Neural cell (in vitro differentiated cells): ENCODE data around the gene IL13RA1. TPM values are rescaled to one million over a fixed set of nuclear protein-coding genes. Genes with fewer than 3 reads are reported as not detected.
"Not testable (repeated sequence)": the region's sequence is repeated elsewhere in the genome, so short reads cannot be mapped to it uniquely, and the experiment has no call there.

Source experiments
- H2AFZ ChIP-seq: fragments of 200-600, 300-800 bp; sonication (generic), shearing (Covaris generic); 2 replicates; pipeline ENCODE4 v1.6.0; 2014; ENCODE audit warnings: low read depth, mild to moderate bottlenecking, antibody characterized with exemption, low read length, moderate library complexity
- H3F3A ChIP-seq: fragments of 200-600 bp; shearing (Covaris generic); 2 replicates; pipeline ENCODE4 v1.6.1; 2016; ENCODE audit warnings: mild to moderate bottlenecking, moderate library complexity, mixed read lengths, antibody characterized with exemption, low read length; ENCODE audit not compliant: insufficient read depth, poor library complexity, severe bottlenecking
- H3K27ac ChIP-seq: fragments of 200-600, 300-800 bp; sonication (generic), shearing (Covaris generic); 2 replicates; pipeline ENCODE4 v1.5.1; 2014; ENCODE audit warnings: mild to moderate bottlenecking, low read length, moderate library complexity
- H3K27me3 ChIP-seq: fragments of 300-800, 200-600 bp; sonication (generic), shearing (Covaris generic); 2 replicates; pipeline ENCODE4 v1.6.0; 2014; ENCODE audit warnings: mild to moderate bottlenecking, low read depth, low read length, moderate library complexity; ENCODE audit not compliant: insufficient read depth
- H3K36me3 ChIP-seq: fragments of 300-800, 200-600 bp; sonication (generic), shearing (Covaris generic); 2 replicates; pipeline ENCODE4 v1.5.1; 2014; ENCODE audit warnings: mild to moderate bottlenecking, antibody characterized with exemption, low read length, moderate library complexity; ENCODE audit not compliant: insufficient read depth
- H3K4me2 ChIP-seq: fragments of 300-800, 200-600 bp; sonication (generic), shearing (Covaris generic); 2 replicates; pipeline ENCODE4 v1.6.0; 2014; ENCODE audit warnings: mild to moderate bottlenecking, low read length
- H3K4me3 ChIP-seq: fragments of 300-800, 200-600 bp; sonication (generic), shearing (Covaris generic); 2 replicates; pipeline ENCODE4 v1.5.1; 2014; ENCODE audit warnings: mild to moderate bottlenecking, low read length, moderate library complexity
- H3K79me2 ChIP-seq: fragments of 200-600 bp; shearing (Covaris generic); replicated peaks from 2 replicates; pipeline ENCODE4 v1.6.0; 2014; ENCODE audit warnings: mild to moderate bottlenecking, low read length, moderate library complexity; ENCODE audit not compliant: insufficient read depth
- H3K9ac ChIP-seq: fragments of 300-800, 200-600 bp; sonication (generic), shearing (Covaris generic); 2 replicates; pipeline ENCODE4 v1.6.1; 2016; ENCODE audit warnings: mild to moderate bottlenecking, low read length, mixed read lengths
- H3K9me2 ChIP-seq: fragments of 200-600 bp; shearing (Covaris generic); 2 replicates; pipeline ENCODE4 v1.6.1; 2016; ENCODE audit warnings: mild to moderate bottlenecking, low read length, mixed read lengths; ENCODE audit not compliant: insufficient read depth
- H3K9me3 ChIP-seq: fragments of 200-600, 300-800 bp; sonication (generic), shearing (Covaris generic); 2 replicates; pipeline ENCODE4 v1.6.1; 2016; ENCODE audit warnings: mild to moderate bottlenecking, mixed run types, low read length, moderate library complexity, mixed read lengths
- H4K20me1 ChIP-seq: fragments of 200-600 bp; shearing (Covaris generic); 2 replicates; pipeline ENCODE4 v1.6.1; 2016; ENCODE audit warnings: mild to moderate bottlenecking, mixed run types; ENCODE audit not compliant: insufficient read depth
- CTCF ChIP-seq: fragments of 450-650 bp; IDR thresholded peaks from 2 replicates; pipeline ENCODE4 v1.5.1; 2014; ENCODE audit warnings: antibody characterized with exemption, mild to moderate bottlenecking, moderate library complexity; ENCODE audit not compliant: poor library complexity, severe bottlenecking
- EP300 ChIP-seq: fragments of 450-650 bp; conservative IDR thresholded peaks from 2 replicates; pipeline ENCODE4 v1.6.1; 2014; ENCODE audit warnings: antibody characterized with exemption, mild to moderate bottlenecking, moderate library complexity; ENCODE audit not compliant: poor library complexity, severe bottlenecking
- EZH2 ChIP-seq: fragments of 200-600, 300-800 bp; shearing (Covaris generic), sonication (generic); IDR thresholded peaks from 2 replicates; pipeline ENCODE4 v1.6.1; 2014; ENCODE audit warnings: antibody characterized with exemption, low read length, borderline replicate concordance, mild to moderate bottlenecking; ENCODE audit not compliant: insufficient read depth, poor library complexity, severe bottlenecking
- MXI1 ChIP-seq: fragments of 450-650 bp; conservative IDR thresholded peaks from 2 replicates; pipeline ENCODE4 v1.6.1; 2014; ENCODE audit warnings: antibody characterized with exemption, mild to moderate bottlenecking; ENCODE audit not compliant: poor library complexity, severe bottlenecking
- POLR2AphosphoS5 ChIP-seq: IDR thresholded peaks from 2 replicates; pipeline ENCODE4 v1.6.1; 2012
- RAD21 ChIP-seq: fragments of 450-650 bp; conservative IDR thresholded peaks from 2 replicates; pipeline ENCODE4 v1.6.1; 2014; ENCODE audit warnings: antibody characterized with exemption, mild to moderate bottlenecking, moderate library complexity
- SMC3 ChIP-seq: fragments of 450-650 bp; conservative IDR thresholded peaks from 2 replicates; pipeline ENCODE4 v1.6.1; 2014; ENCODE audit warnings: antibody characterized with exemption, mild to moderate bottlenecking, moderate library complexity; ENCODE audit not compliant: poor library complexity
- TAF1 ChIP-seq: IDR thresholded peaks from 2 replicates; pipeline ENCODE4 v1.6.1; 2012; ENCODE audit warnings: low read depth
- polyA plus RNA-seq: library from polyadenylated mRNA; depleted of rRNA; stranded (reverse); fragments of >200 nt; gene quantifications from 2 replicates; pipeline ENCODE4 v1.2.3, GENCODE V29; 2014
- TF ChIP-seq, protein P1 (sequence below): IDR thresholded peaks from 2 replicates; pipeline ENCODE4 v1.6.1; 2012; ENCODE audit warnings: borderline replicate concordance

IL13RA1 gene
- polyA plus RNA-seq, 1 donor from 2014 or later, result 0.30 TPM

DNA sequence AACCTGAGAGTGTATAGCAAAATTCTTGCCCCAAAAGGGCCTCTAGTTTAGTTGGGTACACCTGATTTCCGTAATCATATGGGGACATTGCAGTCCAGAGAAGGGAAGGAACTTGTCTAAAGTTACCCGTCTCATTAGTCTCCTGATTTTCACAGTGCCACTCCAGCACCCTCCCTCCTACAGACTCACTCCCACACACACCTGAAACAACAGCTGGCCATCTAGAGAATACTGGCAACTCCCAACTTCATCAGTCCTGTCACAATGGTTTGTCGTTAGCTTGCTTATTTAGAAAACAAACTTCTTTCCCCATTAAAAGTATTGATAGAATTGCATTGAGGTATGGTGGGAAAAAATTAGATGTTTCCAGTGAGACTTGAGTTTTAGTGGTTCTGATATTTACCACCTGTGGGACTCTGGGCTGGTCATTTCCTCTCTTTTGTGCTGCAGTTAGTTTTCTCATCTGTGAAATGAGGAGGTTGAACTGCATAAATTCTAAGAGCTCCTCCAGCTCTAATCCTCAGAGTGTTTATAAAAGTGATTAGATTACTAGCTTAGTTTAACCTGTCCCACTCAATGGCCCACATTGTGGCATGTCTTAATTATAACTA lies 1.7 kb downstream of the IL13RA1 start:
- no peak overlapping the region for H3K4me3 ChIP-seq
- H3K27me3 ChIP-seq, result peaks cover 13% of the 10 kb centered on the region
- H3K9me2 ChIP-seq, result no peaks in the 10 kb centered on the region
- no peaks in the 10 kb centered on the region for H3K36me3 ChIP-seq
- no peak overlapping the region for H3K27ac ChIP-seq
- H3K9me3 ChIP-seq, result no peaks in the 10 kb centered on the region
- H3K79me2 ChIP-seq, result no peaks in the 10 kb centered on the region
- H3K4me2 ChIP-seq, result no peak overlapping the region
- TF ChIP-seq EP300, result no peak
- no peak for TF ChIP-seq RAD21
- no peak for TF ChIP-seq CTCF
- no peak for TF ChIP-seq MXI1
- no peak for TF ChIP-seq TAF1
- no peak for TF ChIP-seq SMC3
- TF ChIP-seq POLR2AphosphoS5, result no peak
- no peak for TF ChIP-seq EZH2
- H3K9ac ChIP-seq, result no peak overlapping the region
- H4K20me1 ChIP-seq, result no peaks in the 10 kb centered on the region
- no peaks in the 10 kb centered on the region for H3F3A ChIP-seq
- H2AFZ ChIP-seq, result no peak overlapping the region

DNA sequence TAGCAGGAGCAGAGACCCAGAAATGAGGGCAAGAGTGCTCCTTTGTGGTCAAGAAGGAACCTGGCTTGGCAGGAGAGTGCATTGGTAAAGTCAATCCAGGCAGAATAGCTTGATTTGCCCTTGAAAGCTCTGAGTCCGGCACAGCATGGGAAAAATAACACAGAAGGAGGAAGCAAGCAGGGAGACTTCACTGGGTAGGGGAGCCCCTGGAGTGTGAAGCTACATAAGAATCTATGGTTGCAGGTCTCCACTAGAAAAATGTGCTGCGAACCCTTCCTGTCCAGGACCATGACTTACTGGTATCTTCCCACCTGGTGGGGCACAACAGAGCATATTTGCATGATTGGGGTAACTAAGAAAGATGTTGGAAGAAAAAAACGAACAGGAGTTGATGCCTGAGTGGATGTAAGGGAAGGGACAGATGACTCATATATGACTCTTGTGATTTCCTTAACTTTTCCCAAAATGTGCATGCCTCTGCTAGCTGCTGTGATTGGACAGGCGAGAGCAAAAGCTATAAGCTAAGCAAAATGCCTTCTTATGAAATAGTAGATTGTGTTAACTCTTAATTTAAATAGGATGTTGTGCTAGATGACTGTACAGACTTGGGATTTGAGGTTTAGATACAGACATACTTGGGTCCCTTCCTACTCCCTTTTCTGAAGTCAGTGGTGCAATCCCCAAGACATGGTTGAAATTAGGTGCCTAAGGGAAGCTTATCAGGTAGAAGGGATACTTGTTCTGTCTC lies 3.3 kb downstream of the IL13RA1 start:
- no peaks in the 10 kb centered on the region for H3K9me3 ChIP-seq
- peaks cover 13% of the 10 kb centered on the region for H3K27me3 ChIP-seq
- H4K20me1 ChIP-seq, result no peaks in the 10 kb centered on the region
- H3K9ac ChIP-seq, result no peak overlapping the region
- no peak for TF ChIP-seq SMC3
- no peak for TF ChIP-seq POLR2AphosphoS5
- no peak for TF ChIP-seq EZH2
- TF ChIP-seq CTCF, result no peak
- TF ChIP-seq, protein P1, sequence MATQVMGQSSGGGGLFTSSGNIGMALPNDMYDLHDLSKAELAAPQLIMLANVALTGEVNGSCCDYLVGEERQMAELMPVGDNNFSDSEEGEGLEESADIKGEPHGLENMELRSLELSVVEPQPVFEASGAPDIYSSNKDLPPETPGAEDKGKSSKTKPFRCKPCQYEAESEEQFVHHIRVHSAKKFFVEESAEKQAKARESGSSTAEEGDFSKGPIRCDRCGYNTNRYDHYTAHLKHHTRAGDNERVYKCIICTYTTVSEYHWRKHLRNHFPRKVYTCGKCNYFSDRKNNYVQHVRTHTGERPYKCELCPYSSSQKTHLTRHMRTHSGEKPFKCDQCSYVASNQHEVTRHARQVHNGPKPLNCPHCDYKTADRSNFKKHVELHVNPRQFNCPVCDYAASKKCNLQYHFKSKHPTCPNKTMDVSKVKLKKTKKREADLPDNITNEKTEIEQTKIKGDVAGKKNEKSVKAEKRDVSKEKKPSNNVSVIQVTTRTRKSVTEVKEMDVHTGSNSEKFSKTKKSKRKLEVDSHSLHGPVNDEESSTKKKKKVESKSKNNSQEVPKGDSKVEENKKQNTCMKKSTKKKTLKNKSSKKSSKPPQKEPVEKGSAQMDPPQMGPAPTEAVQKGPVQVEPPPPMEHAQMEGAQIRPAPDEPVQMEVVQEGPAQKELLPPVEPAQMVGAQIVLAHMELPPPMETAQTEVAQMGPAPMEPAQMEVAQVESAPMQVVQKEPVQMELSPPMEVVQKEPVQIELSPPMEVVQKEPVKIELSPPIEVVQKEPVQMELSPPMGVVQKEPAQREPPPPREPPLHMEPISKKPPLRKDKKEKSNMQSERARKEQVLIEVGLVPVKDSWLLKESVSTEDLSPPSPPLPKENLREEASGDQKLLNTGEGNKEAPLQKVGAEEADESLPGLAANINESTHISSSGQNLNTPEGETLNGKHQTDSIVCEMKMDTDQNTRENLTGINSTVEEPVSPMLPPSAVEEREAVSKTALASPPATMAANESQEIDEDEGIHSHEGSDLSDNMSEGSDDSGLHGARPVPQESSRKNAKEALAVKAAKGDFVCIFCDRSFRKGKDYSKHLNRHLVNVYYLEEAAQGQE, result no peak
- no peak for TF ChIP-seq MXI1
- no peak for TF ChIP-seq EP300
- TF ChIP-seq TAF1, result no peak
- TF ChIP-seq RAD21, result no peak
- H3K36me3 ChIP-seq, result no peaks in the 10 kb centered on the region
- no peaks in the 10 kb centered on the region for H3K9me2 ChIP-seq
- no peaks in the 10 kb centered on the region for H3K79me2 ChIP-seq
- no peak overlapping the region for H2AFZ ChIP-seq
- H3F3A ChIP-seq, result no peaks in the 10 kb centered on the region
- no peak overlapping the region for H3K4me3 ChIP-seq
- no peak overlapping the region for H3K4me2 ChIP-seq
- H3K27ac ChIP-seq, result no peak overlapping the region

DNA sequence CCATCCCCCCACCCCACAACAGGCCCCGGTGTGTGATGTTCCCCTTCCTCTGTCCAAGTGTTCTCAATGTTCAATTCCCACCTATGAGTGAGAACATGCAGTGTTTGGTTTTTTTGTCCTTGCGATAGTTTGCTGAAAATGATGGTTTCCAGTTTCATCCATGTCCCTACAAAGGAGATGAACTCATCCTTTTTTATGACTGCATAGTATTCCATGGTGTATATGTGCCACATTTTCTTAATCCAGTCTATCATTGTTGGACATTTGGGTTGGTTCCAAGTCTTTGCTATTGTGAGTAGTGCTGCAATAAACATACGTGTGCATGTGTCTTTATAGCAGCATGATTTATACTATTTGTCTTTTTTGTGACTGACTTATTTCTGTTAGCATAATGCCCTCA lies 5.1 kb downstream of the IL13RA1 start:
- not testable (repeated sequence) for H2AFZ ChIP-seq, H3K27ac ChIP-seq, H3K9ac ChIP-seq, H3K36me3 ChIP-seq, H3K79me2 ChIP-seq, H4K20me1 ChIP-seq, H3K4me3 ChIP-seq, H3K9me3 ChIP-seq, H3K4me2 ChIP-seq, H3K27me3 ChIP-seq, H3K9me2 ChIP-seq, H3F3A ChIP-seq
